HEK293 (cell line): ENCODE measurements around the gene UNC93A.

Experiments
- CTCF ChIA-PET: fragments of 350-600 bp; formaldehyde crosslinking; extraction: SDS; loops from one replicate; lab custom pipeline; 2021; ENCODE audit warnings: antibody characterized with exemption; lab: Yijun Ruan, JAX
- POLR2A ChIA-PET: fragments of 300-600 bp; formaldehyde crosslinking; extraction: SDS; loops from one replicate; lab custom pipeline; 2020; ENCODE audit warnings: antibody characterized with exemption, inconsistent platforms; lab: Yijun Ruan, JAX
- H3K27ac ChIP-seq: fragments of 200-500 bp; sonication (Bioruptor generic); 2 replicates; pipeline ENCODE4 v1.5.1; 2014; ENCODE audit warnings: low read depth, low read length, control low read depth, inconsistent platforms; ENCODE audit errors: extremely low read depth
- H3K36me3 ChIP-seq, 2 experiments: fragments of 200-500 bp in 1 of 2; sonication (Bioruptor generic) in 1 of 2; 1 replicate in 1 of 2; 2 replicates in 1 of 2; pipeline ENCODE4 v1.5.1; 2014 to 2017; ENCODE audit warnings: inconsistent platforms in 2 of 2, low read length in 2 of 2; ENCODE audit not compliant: control insufficient read depth in 2 of 2, insufficient read depth in 1 of 2
- H3K4me1 ChIP-seq: fragments of 200-500 bp; sonication (Bioruptor generic); 2 replicates; pipeline ENCODE4 v1.5.1; 2014; ENCODE audit warnings: mild to moderate bottlenecking, low read length, inconsistent platforms; ENCODE audit not compliant: control insufficient read depth, insufficient read depth
- H3K4me3 ChIP-seq: 2 replicates; pipeline ENCODE4 v1.5.1; 2011; ENCODE audit warnings: low read depth, mild to moderate bottlenecking, control low read depth, low read length, moderate library complexity
- H3K9me3 ChIP-seq: fragments of 200-500 bp; sonication (Bioruptor generic); 2 replicates; pipeline ENCODE4 v1.5.1; 2014; ENCODE audit warnings: low read depth, low read length, inconsistent platforms; ENCODE audit not compliant: control insufficient read depth, insufficient read depth
- FEZF1 ChIP-seq: fragments of 450-650 bp; formaldehyde crosslinking; IDR thresholded peaks from 2 replicates; pipeline ENCODE4 v1.5.1; 2016; ENCODE audit warnings: missing biosample characterization, missing genetic modification characterization
- GLI2 ChIP-seq: fragments of 450-650 bp; formaldehyde crosslinking; IDR thresholded peaks from 2 replicates; pipeline ENCODE4; 2017; ENCODE audit warnings: missing biosample characterization, missing genetic modification characterization, low read depth, borderline replicate concordance
- HIC1 ChIP-seq: fragments of 450-650 bp; formaldehyde crosslinking; IDR thresholded peaks from 2 replicates; pipeline ENCODE4 v1.5.1; 2016; ENCODE audit warnings: missing biosample characterization, missing genetic modification characterization
- KLF7 ChIP-seq: fragments of 450-650 bp; formaldehyde crosslinking; IDR thresholded peaks from 2 replicates; pipeline ENCODE4 v1.5.1; 2016; ENCODE audit warnings: missing biosample characterization, missing genetic modification characterization, borderline replicate concordance
- MEIS1 ChIP-seq: sonication (generic); formaldehyde crosslinking; IDR thresholded peaks from 2 replicates; pipeline ENCODE4 v1.8.1; 2022; ENCODE audit warnings: missing genetic modification reagents, mild to moderate bottlenecking, borderline replicate concordance
- YY2 ChIP-seq: fragments of 450-650 bp; formaldehyde crosslinking; IDR thresholded peaks from 2 replicates; pipeline ENCODE4 v1.5.1; 2016; ENCODE audit warnings: missing biosample characterization, missing genetic modification characterization
- ZFP37 ChIP-seq: fragments of 450-650 bp; formaldehyde crosslinking; IDR thresholded peaks from 2 replicates; pipeline ENCODE4 v1.5.1; 2016; ENCODE audit warnings: missing biosample characterization, missing genetic modification characterization
- ZFP69B ChIP-seq: fragments of 450-650 bp; formaldehyde crosslinking; IDR thresholded peaks from 2 replicates; pipeline ENCODE4 v1.5.1; 2016; ENCODE audit warnings: missing biosample characterization, missing genetic modification characterization
- ZNF133 ChIP-seq: fragments of 450-650 bp; formaldehyde crosslinking; IDR thresholded peaks from 2 replicates; pipeline ENCODE4 v1.5.1; 2016; ENCODE audit warnings: missing biosample characterization, missing genetic modification characterization
- ZNF341 ChIP-seq: fragments of 450-650 bp; formaldehyde crosslinking; IDR thresholded peaks from 2 replicates; pipeline ENCODE4; 2016; ENCODE audit warnings: low read depth, missing biosample characterization, missing genetic modification characterization
- ZNF362 ChIP-seq: fragments of 450-650 bp; formaldehyde crosslinking; IDR thresholded peaks from 2 replicates; pipeline ENCODE4 v1.5.1; 2016; ENCODE audit warnings: missing biosample characterization, missing genetic modification characterization
- ZNF426 ChIP-seq: fragments of 450-650 bp; formaldehyde crosslinking; IDR thresholded peaks from 2 replicates; pipeline ENCODE4 v1.5.1; 2017; ENCODE audit warnings: missing biosample characterization, missing genetic modification characterization, mild to moderate bottlenecking, inconsistent platforms, moderate library complexity
- ZNF473 ChIP-seq: fragments of 450-650 bp; formaldehyde crosslinking; IDR thresholded peaks from 2 replicates; pipeline ENCODE4 v1.5.1; 2017; ENCODE audit warnings: missing biosample characterization, missing genetic modification characterization
- ZNF561 ChIP-seq: fragments of 450-650 bp; IDR thresholded peaks from 2 replicates; pipeline ENCODE4 v1.5.1; 2018; ENCODE audit warnings: missing biosample characterization, missing genetic modification characterization, borderline replicate concordance
- ZNF626 ChIP-seq: fragments of 450-650 bp; sonication (Bioruptor Pico); formaldehyde crosslinking; IDR thresholded peaks from 2 replicates; pipeline ENCODE4 v1.5.1; 2018; ENCODE audit warnings: missing biosample characterization, missing genetic modification characterization, inconsistent platforms
- ZNF777 ChIP-seq: fragments of 450-650 bp; formaldehyde crosslinking; IDR thresholded peaks from 2 replicates; pipeline ENCODE4 v1.5.1; 2017; ENCODE audit warnings: missing biosample characterization, missing genetic modification characterization, borderline replicate concordance
- ZNF837 ChIP-seq: fragments of 450-650 bp; formaldehyde crosslinking; IDR thresholded peaks from 2 replicates; pipeline ENCODE4 v1.5.1; 2016; ENCODE audit warnings: missing biosample characterization, missing genetic modification characterization
- ZNF843 ChIP-seq: fragments of 450-650 bp; formaldehyde crosslinking; IDR thresholded peaks from 2 replicates; pipeline ENCODE4 v1.5.1; 2016; ENCODE audit warnings: missing biosample characterization, missing genetic modification characterization
- ZXDB ChIP-seq: fragments of 450-650 bp; formaldehyde crosslinking; IDR thresholded peaks from 2 replicates; pipeline ENCODE4 v1.5.1; 2016; ENCODE audit warnings: missing biosample characterization, missing genetic modification characterization
- TF ChIP-seq, protein P1 (sequence below): IDR thresholded peaks from 2 replicates; pipeline ENCODE4 v1.6.1; 2011; ENCODE audit warnings: mild to moderate bottlenecking, low read depth, low read length, borderline replicate concordance
- TF ChIP-seq, protein P2 (sequence below): fragments of 450-650 bp; formaldehyde crosslinking; IDR thresholded peaks from 2 replicates; pipeline ENCODE4 v1.5.1; 2017; ENCODE audit warnings: missing biosample characterization, missing genetic modification characterization
- TF ChIP-seq, protein P3 (sequence below): fragments of 450-650 bp; formaldehyde crosslinking; IDR thresholded peaks from 2 replicates; pipeline ENCODE4 v1.5.1; 2017; ENCODE audit warnings: missing biosample characterization, mild to moderate bottlenecking, missing genetic modification characterization, moderate library complexity
- TF ChIP-seq, protein P4 (sequence below): fragments of 450-650 bp; formaldehyde crosslinking; IDR thresholded peaks from 2 replicates; pipeline ENCODE4 v1.5.1; 2016; ENCODE audit warnings: missing biosample characterization, missing genetic modification characterization

The UNC93A gene

GRCh38 chr6:167244064-167244960, 46.8 kb upstream of the UNC93A start:
- Histone ChIP-seq H3K9me3 (no peaks in the 10 kb centered on the region), H3K4me3 (no peak overlapping the region), H3K4me1 (no peaks in the 10 kb centered on the region), H3K27ac (no peak overlapping the region)
- POLR2A ChIA-PET = no interaction called here
- TF ChIP-seq, protein P1, sequence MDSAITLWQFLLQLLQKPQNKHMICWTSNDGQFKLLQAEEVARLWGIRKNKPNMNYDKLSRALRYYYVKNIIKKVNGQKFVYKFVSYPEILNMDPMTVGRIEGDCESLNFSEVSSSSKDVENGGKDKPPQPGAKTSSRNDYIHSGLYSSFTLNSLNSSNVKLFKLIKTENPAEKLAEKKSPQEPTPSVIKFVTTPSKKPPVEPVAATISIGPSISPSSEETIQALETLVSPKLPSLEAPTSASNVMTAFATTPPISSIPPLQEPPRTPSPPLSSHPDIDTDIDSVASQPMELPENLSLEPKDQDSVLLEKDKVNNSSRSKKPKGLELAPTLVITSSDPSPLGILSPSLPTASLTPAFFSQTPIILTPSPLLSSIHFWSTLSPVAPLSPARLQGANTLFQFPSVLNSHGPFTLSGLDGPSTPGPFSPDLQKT = no peak
- TF ChIP-seq ZNF777 (tag by site-specific recombination) = no peak
- TF ChIP-seq, protein P2, sequence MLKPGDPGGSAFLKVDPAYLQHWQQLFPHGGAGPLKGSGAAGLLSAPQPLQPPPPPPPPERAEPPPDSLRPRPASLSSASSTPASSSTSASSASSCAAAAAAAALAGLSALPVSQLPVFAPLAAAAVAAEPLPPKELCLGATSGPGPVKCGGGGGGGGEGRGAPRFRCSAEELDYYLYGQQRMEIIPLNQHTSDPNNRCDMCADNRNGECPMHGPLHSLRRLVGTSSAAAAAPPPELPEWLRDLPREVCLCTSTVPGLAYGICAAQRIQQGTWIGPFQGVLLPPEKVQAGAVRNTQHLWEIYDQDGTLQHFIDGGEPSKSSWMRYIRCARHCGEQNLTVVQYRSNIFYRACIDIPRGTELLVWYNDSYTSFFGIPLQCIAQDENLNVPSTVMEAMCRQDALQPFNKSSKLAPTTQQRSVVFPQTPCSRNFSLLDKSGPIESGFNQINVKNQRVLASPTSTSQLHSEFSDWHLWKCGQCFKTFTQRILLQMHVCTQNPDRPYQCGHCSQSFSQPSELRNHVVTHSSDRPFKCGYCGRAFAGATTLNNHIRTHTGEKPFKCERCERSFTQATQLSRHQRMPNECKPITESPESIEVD (tag by site-specific recombination) = no peak
- TF ChIP-seq ZNF362 (tag by site-specific recombination) = no peak
- TF ChIP-seq, protein P3, sequence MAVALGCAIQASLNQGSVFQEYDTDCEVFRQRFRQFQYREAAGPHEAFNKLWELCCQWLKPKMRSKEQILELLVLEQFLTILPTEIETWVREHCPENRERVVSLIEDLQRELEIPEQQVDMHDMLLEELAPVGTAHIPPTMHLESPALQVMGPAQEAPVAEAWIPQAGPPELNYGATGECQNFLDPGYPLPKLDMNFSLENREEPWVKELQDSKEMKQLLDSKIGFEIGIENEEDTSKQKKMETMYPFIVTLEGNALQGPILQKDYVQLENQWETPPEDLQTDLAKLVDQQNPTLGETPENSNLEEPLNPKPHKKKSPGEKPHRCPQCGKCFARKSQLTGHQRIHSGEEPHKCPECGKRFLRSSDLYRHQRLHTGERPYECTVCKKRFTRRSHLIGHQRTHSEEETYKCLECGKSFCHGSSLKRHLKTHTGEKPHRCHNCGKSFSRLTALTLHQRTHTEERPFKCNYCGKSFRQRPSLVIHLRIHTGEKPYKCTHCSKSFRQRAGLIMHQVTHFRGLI (tag by site-specific recombination) = no peak
- no peak for TF ChIP-seq ZNF341
- no peak for TF ChIP-seq ZNF843 (tag by site-specific recombination)
- no peak for TF ChIP-seq YY2 (tag by site-specific recombination)
- no peak for TF ChIP-seq ZNF133 (tag by site-specific recombination)
- no peak for TF ChIP-seq ZNF626
- TF ChIP-seq, protein P4, sequence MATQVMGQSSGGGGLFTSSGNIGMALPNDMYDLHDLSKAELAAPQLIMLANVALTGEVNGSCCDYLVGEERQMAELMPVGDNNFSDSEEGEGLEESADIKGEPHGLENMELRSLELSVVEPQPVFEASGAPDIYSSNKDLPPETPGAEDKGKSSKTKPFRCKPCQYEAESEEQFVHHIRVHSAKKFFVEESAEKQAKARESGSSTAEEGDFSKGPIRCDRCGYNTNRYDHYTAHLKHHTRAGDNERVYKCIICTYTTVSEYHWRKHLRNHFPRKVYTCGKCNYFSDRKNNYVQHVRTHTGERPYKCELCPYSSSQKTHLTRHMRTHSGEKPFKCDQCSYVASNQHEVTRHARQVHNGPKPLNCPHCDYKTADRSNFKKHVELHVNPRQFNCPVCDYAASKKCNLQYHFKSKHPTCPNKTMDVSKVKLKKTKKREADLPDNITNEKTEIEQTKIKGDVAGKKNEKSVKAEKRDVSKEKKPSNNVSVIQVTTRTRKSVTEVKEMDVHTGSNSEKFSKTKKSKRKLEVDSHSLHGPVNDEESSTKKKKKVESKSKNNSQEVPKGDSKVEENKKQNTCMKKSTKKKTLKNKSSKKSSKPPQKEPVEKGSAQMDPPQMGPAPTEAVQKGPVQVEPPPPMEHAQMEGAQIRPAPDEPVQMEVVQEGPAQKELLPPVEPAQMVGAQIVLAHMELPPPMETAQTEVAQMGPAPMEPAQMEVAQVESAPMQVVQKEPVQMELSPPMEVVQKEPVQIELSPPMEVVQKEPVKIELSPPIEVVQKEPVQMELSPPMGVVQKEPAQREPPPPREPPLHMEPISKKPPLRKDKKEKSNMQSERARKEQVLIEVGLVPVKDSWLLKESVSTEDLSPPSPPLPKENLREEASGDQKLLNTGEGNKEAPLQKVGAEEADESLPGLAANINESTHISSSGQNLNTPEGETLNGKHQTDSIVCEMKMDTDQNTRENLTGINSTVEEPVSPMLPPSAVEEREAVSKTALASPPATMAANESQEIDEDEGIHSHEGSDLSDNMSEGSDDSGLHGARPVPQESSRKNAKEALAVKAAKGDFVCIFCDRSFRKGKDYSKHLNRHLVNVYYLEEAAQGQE = no peak
- TF ChIP-seq, all 188 proteins: peak for 0
- CTCF ChIA-PET = no interaction called here
- H3K36me3 ChIP-seq = no peaks in the 10 kb centered on the region

DNA sequence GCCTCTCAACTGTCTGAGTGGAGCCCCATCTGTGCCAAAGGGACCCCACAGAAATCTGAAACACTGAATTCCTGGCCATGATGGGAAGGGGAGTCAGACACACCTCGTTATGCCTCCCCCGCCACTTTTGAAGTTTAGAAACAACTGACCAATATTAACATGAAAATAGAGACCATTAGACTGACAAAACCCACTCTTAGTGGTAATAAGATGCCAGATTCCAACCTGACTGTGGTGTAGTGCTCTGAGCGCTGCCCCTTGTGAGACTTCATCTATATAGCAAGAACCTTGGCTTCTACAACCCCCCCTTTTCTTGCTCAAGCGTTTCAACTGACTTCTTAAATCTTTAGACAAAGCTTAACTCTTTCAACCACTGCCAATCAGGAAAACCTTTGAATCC, 46.1 kb upstream of the UNC93A start:
- Histone ChIP-seq H3K4me1 (no peaks in the 10 kb centered on the region), H3K4me3 (no peak overlapping the region), H3K36me3 (no peaks in the 10 kb centered on the region), H3K9me3 (no peaks in the 10 kb centered on the region), H3K27ac (no peak overlapping the region)
- ChIA-PET CTCF (no interaction called here), POLR2A (no interaction called here)
- TF ChIP-seq HIC1 (tag by site-specific recombination) (no peak), ZNF561 (no peak), ZNF837 (tag by site-specific recombination) (no peak), ZFP69B (tag by site-specific recombination) (no peak), GLI2 (tag by site-specific recombination) (no peak), ZFP37 (tag by site-specific recombination) (no peak), ZNF473 (tag by site-specific recombination) (no peak), ZXDB (tag by site-specific recombination) (no peak), MEIS1 (CRISPR knock-in tag) (no peak), ZNF426 (tag by site-specific recombination) (no peak), FEZF1 (tag by site-specific recombination) (no peak), KLF7 (no peak)
